A549 (cell line): Measurements from ENCODE around the gene RGS16. TPM values are rescaled to one million over a fixed set of nuclear protein-coding genes. Genes with fewer than 3 reads are reported as not detected.
A peak's percentile ranks its signal among the peaks of the same experiment; 100 is the strongest.

ENCODE experiments used
- ATAC-seq, 2 experiments: fragments of 200-7000 bp in 1 of 2; fragments of >200 bp in 1 of 2; cut with Nextera tagmentation in 1 of 2; cut with Tn5 transposase in 1 of 2; 3 replicates each; pipeline versions ENCODE4 v1.8.0 to v1.9.1; 2018 to 2020; ENCODE audit warnings: mild to moderate bottlenecking in 1 of 2, moderate library complexity in 1 of 2
- CTCF ChIA-PET: fragments of 300-600 bp; sonication (Branson Sonifier 250); formaldehyde crosslinking; extraction: SDS; loops from one replicate; lab custom pipeline; 2021; ENCODE audit warnings: antibody characterized with exemption, inconsistent platforms; lab: Yijun Ruan, JAX
- POLR2A ChIA-PET: fragments of 350-600 bp; formaldehyde crosslinking; extraction: SDS; loops from one replicate; lab custom pipeline; 2021; ENCODE audit warnings: antibody characterized with exemption, inconsistent platforms; lab: Yijun Ruan, JAX
- DNase-seq, 2 experiments: peaks; one replicate each; pipeline versions ENCODE4 v3.0.0 to v3.0.0-alpha.2; 2011 to 2016; ENCODE audit warnings: low read depth in 1 of 2, low spot score in 1 of 2
- FAIRE-seq: peaks from 2 replicates; lab custom pipeline; 2011; peaks lifted over from hg19 to GRCh38; lab: Jason Lieb, UNC
- H3K27ac ChIP-seq, 2 experiments: fragments of >200 bp; sonication (Bioruptor Twin); formaldehyde crosslinking; 3 replicates each; pipeline ENCODE4 v1.5.1; 2016 to 2017
- H3K4me1 ChIP-seq: fragments of >200 bp; sonication (Bioruptor Twin); formaldehyde crosslinking; 3 replicates; pipeline ENCODE4 v1.6.1; 2016
- H3K4me2 ChIP-seq: fragments of >200 bp; sonication (Bioruptor Twin); formaldehyde crosslinking; 3 replicates; pipeline ENCODE4 v1.6.1; 2016
- H3K4me3 ChIP-seq: fragments of >200 bp; sonication (Bioruptor Twin); formaldehyde crosslinking; 3 replicates; pipeline ENCODE4 v1.5.1; 2016
- H3K9me3 ChIP-seq: fragments of >200 bp; sonication (Bioruptor Twin); formaldehyde crosslinking; 3 replicates; pipeline ENCODE4 v1.6.1; 2016
- CBX2 ChIP-seq: fragments of 200-600 bp; sonication (generic); IDR thresholded peaks from 2 replicates; pipeline ENCODE4 v1.6.1; 2016; ENCODE audit warnings: low read depth, mild to moderate bottlenecking, borderline replicate concordance
- CEBPB ChIP-seq, 2 experiments: fragments of >200 bp in 1 of 2; sonication (Bioruptor Twin) in 1 of 2; formaldehyde crosslinking in 1 of 2; IDR thresholded peaks; 2 replicates each; pipeline ENCODE4 v1.6.1; 2012 to 2016
- CHD2 ChIP-seq: fragments of 150-350 bp; IDR thresholded peaks from 2 replicates; pipeline ENCODE4 v1.6.1; 2014; ENCODE audit warnings: low read length; ENCODE audit not compliant: partially characterized antibody
- CHD4 ChIP-seq: fragments of 200-600 bp; sonication (generic); IDR thresholded peaks from 2 replicates; pipeline ENCODE4 v1.6.1; 2016; ENCODE audit warnings: antibody characterized with exemption, mild to moderate bottlenecking, borderline replicate concordance
- E2F6 ChIP-seq: IDR thresholded peaks from 2 replicates; pipeline ENCODE4 v1.6.1; 2012; ENCODE audit warnings: low read depth, borderline replicate concordance
- EHF ChIP-seq: fragments of 250-450 bp; sonication (Bioruptor Pico); IDR thresholded peaks from 2 replicates; pipeline ENCODE4 v1.5.0; 2020; ENCODE audit warnings: mild to moderate bottlenecking
- FOSL2 ChIP-seq, 2 experiments: fragments of 450-650 bp in 1 of 2; fragments of >200 bp in 1 of 2; sonication (Bioruptor Twin) in 1 of 2; formaldehyde crosslinking; IDR thresholded peaks; 2 replicates each; pipeline versions ENCODE4 v1.5.0 to v1.6.1; 2016 to 2020; ENCODE audit warnings: mild to moderate bottlenecking in 1 of 2, moderate library complexity in 1 of 2
- FOXS1 ChIP-seq: fragments of 250-450 bp; sonication (Bioruptor Pico); IDR thresholded peaks from 2 replicates; pipeline ENCODE4 v1.5.0; 2020; ENCODE audit warnings: mild to moderate bottlenecking, moderate library complexity
- GATA3 ChIP-seq: IDR thresholded peaks from 2 replicates; pipeline ENCODE4 v1.6.1; 2012; ENCODE audit warnings: borderline replicate concordance
- HDAC2 ChIP-seq: fragments of 200-600 bp; sonication (generic); IDR thresholded peaks from 2 replicates; pipeline ENCODE4 v1.6.1; 2016
- HEYL ChIP-seq: fragments of 250-450 bp; sonication (Bioruptor Pico); IDR thresholded peaks from 2 replicates; pipeline ENCODE4 v1.8.0; 2021; ENCODE audit warnings: mild to moderate bottlenecking, moderate library complexity
- HOXA7 ChIP-seq: fragments of 250-450 bp; sonication (Bioruptor Pico); IDR thresholded peaks from 2 replicates; pipeline ENCODE4 v1.5.0; 2020; ENCODE audit warnings: mild to moderate bottlenecking, moderate library complexity
- HOXB5 ChIP-seq: fragments of 250-450 bp; sonication (Bioruptor Pico); IDR thresholded peaks from 2 replicates; pipeline ENCODE4 v1.5.0; 2020; ENCODE audit warnings: mild to moderate bottlenecking, moderate library complexity
- JUNB ChIP-seq: fragments of >200 bp; sonication (Bioruptor Twin); formaldehyde crosslinking; IDR thresholded peaks from 2 replicates; pipeline ENCODE4 v1.6.1; 2016
- KDM5A ChIP-seq: fragments of 200-600 bp; sonication (generic); IDR thresholded peaks from 2 replicates; pipeline ENCODE4 v1.6.1; 2016; ENCODE audit warnings: antibody characterized with exemption, mild to moderate bottlenecking
- MAFK ChIP-seq: fragments of 450-650 bp; IDR thresholded peaks from 2 replicates; pipeline ENCODE4 v1.6.1; 2014; ENCODE audit not compliant: partially characterized antibody
- MAX ChIP-seq: IDR thresholded peaks from 2 replicates; pipeline ENCODE4 v1.6.1; 2012
- MAZ ChIP-seq: fragments of 150-350 bp; IDR thresholded peaks from 2 replicates; pipeline ENCODE4 v1.6.1; 2014; ENCODE audit warnings: antibody characterized with exemption, low read depth, low read length, borderline replicate concordance
- MYC ChIP-seq: IDR thresholded peaks from 2 replicates; pipeline ENCODE4 v1.6.1; 2012; ENCODE audit warnings: mild to moderate bottlenecking, inconsistent platforms, low read length, improper control_type of control experiment, borderline replicate concordance
- NFE2L2 ChIP-seq: fragments of 150-350 bp; conservative IDR thresholded peaks from 2 replicates; pipeline ENCODE4 v1.6.1; 2014; ENCODE audit warnings: low read length
- NR3C1 ChIP-seq: fragments of >200 bp; sonication (Bioruptor Twin); formaldehyde crosslinking; IDR thresholded peaks from 3 replicates; pipeline ENCODE4 v1.6.1; 2017
- PBX3 ChIP-seq: IDR thresholded peaks from 2 replicates; pipeline ENCODE4 v1.6.1; 2012
- PHF8 ChIP-seq: fragments of 200-600 bp; sonication (generic); IDR thresholded peaks from 2 replicates; pipeline ENCODE4 v1.6.1; 2016; ENCODE audit warnings: low read depth, mild to moderate bottlenecking, antibody characterized with exemption, moderate library complexity, borderline replicate concordance
- POLR2A ChIP-seq: IDR thresholded peaks from 2 replicates; pipeline ENCODE4 v1.6.1; 2012; ENCODE audit warnings: mild to moderate bottlenecking, low read length
- POLR2AphosphoS2 ChIP-seq: conservative IDR thresholded peaks from 2 replicates; pipeline ENCODE4 v1.6.1; 2012; ENCODE audit warnings: low read length, improper control_type of control experiment, inconsistent platforms
- RAD21 ChIP-seq, 2 experiments: fragments of >200 bp in 1 of 2; sonication (Bioruptor Twin) in 1 of 2; formaldehyde crosslinking in 1 of 2; IDR thresholded peaks in 1 of 2; conservative IDR thresholded peaks in 1 of 2; 2 replicates in 1 of 2; 3 replicates in 1 of 2; pipeline ENCODE4 v1.6.1; 2012 to 2018; ENCODE audit warnings: inconsistent platforms in 1 of 2
- SMC3 ChIP-seq: fragments of >200 bp; sonication (Bioruptor Twin); formaldehyde crosslinking; IDR thresholded peaks from 3 replicates; pipeline ENCODE4 v1.6.1; 2018; ENCODE audit warnings: inconsistent platforms
- TFCP2L1 ChIP-seq: fragments of 250-450 bp; sonication (Bioruptor Pico); IDR thresholded peaks from 2 replicates; pipeline ENCODE4 v1.5.0; 2021; ENCODE audit warnings: mild to moderate bottlenecking
- TP53 ChIP-seq: fragments of 250-450 bp; sonication (Bioruptor Pico); IDR thresholded peaks from 2 replicates; pipeline ENCODE4 v1.5.0; 2021; ENCODE audit warnings: mild to moderate bottlenecking, moderate library complexity
- ZFP36 ChIP-seq: fragments of 450-650 bp; IDR thresholded peaks from 2 replicates; pipeline ENCODE4 v1.6.1; 2014; ENCODE audit warnings: borderline replicate concordance; ENCODE audit not compliant: partially characterized antibody
- ZNF302 ChIP-seq: fragments of 250-450 bp; sonication (Bioruptor Pico); IDR thresholded peaks from 2 replicates; pipeline ENCODE4 v1.9.0; 2021; ENCODE audit warnings: inconsistent platforms, mild to moderate bottlenecking, moderate library complexity
- ZSCAN20 ChIP-seq: fragments of 250-450 bp; sonication (Bioruptor Pico); IDR thresholded peaks from 2 replicates; pipeline ENCODE4 v1.8.0; 2022; ENCODE audit warnings: mild to moderate bottlenecking, moderate library complexity
- WGBS: methylation state at CpG from one replicate; pipeline ENCODE4 v1.1.6; 2017; ENCODE audit errors: missing lambda C conversion rate; 5-methylcytosine and 5-hydroxymethylcytosine counted together
- polyA plus RNA-seq, 4 experiments: library from polyadenylated mRNA; depleted of rRNA in 3 of 4; stranded (reverse); fragments of >200 nt; fragmentation: RNase III in 1 of 4; extraction: RNeasy Plus Mini Kit Qiagen cat#74134 plus additional on column Dnase treatment in 1 of 4; gene quantifications; 2 replicates in 3 of 4; 3 replicates in 1 of 4; pipeline ENCODE4 v1.2.3, GENCODE V29; 2011 to 2017

Gene RGS16
- polyA plus RNA-seq, 2 of the 4 experiments (the other 2 are of a cell fraction): 0.13 to 0.45 TPM

- TF ChIP-seq JUNB (no peak), ZNF302 (CRISPR knock-in tag) (no peak), NR3C1 (no peak), HEYL (CRISPR knock-in tag) (no peak), MYC (no peak), TP53 (no peak), TFCP2L1 (CRISPR knock-in tag) (no peak), NFE2L2 (no peak), POLR2AphosphoS2 (no peak), POLR2A (no peak), EHF (CRISPR knock-in tag) (no peak), CBX2 (no peak), FOSL2 (IDR thresholded peaks at IDR 0.05) (no peak), FOSL2 (CRISPR knock-in tag; IDR thresholded peaks at IDR 0.05) (no peak), HDAC2 (no peak), ZSCAN20 (CRISPR knock-in tag) (no peak), PBX3 (no peak)
- POLR2A ChIA-PET: no interaction called here
Measured at GRCh38 chr1:182580736-182581135, 23.5 kb downstream of the RGS16 start.

GRCh38 chr1:182575540-182576149 lies 28.5 kb downstream of the RGS16 start:
- H3K4me2 ChIP-seq: no peak overlapping the region
- peak; percentile 13 for FAIRE-seq
- WGBS: 64% methylated on average over 3 of the region's 3 CpGs
- H3K4me3 ChIP-seq: no peak overlapping the region
- H3K9me3 ChIP-seq: no peaks in the 10 kb centered on the region
- ChIA-PET POLR2A (no interaction called here), CTCF (no interaction called here)
- peak in 1 of 2 experiments; percentile 30; a peak in 1 of 6 replicates for ATAC-seq
- DNase-seq: no peak
- peak in 1 of 2 experiments; percentile 31; a peak in 1 of 4 replicates for TF ChIP-seq CEBPB (IDR thresholded peaks at IDR 0.05)
- no peak for TF ChIP-seq FOXS1 (CRISPR knock-in tag)
- TF ChIP-seq, all 56 proteins: peak for 1
- Histone ChIP-seq H3K27ac (no peak overlapping the region), H3K4me1 (peaks cover 5% of the 10 kb centered on the region; the same call in 1 of the 3 replicates)

More at GRCh38 chr1:182580736-182581135, 23.5 kb downstream of the RGS16 start:
- Histone ChIP-seq H3K4me1 (peaks cover 3% of the 10 kb centered on the region; the same call in 1 of the 3 replicates), H3K9me3 (no peaks in the 10 kb centered on the region), H3K27ac (no peak overlapping the region), H3K4me3 (no peak overlapping the region), H3K4me2 (no peak overlapping the region)
- DNase-seq: no peak
- 82% methylated on average over 2 of the region's 2 CpGs for WGBS
- CTCF ChIA-PET: interaction anchor here (1.1 to 1.3 kb wide), 2 partner anchors 20 to 202 kb away, joined by 3 to 4 read pairs; no protein-coding TSS in a partner anchor
- no peak for FAIRE-seq
- ATAC-seq: no peak

- Histone ChIP-seq H3K27ac (no peak overlapping the region), H3K4me2 (no peak overlapping the region), H3K4me1 (peaks cover 5% of the 10 kb centered on the region; the same call in 1 of the 3 replicates), H3K4me3 (no peak overlapping the region), H3K9me3 (no peaks in the 10 kb centered on the region)
- WGBS: 84% methylated on average over 4 of the region's 4 CpGs
- no peak for TF ChIP-seq EHF (CRISPR knock-in tag)
- TF ChIP-seq ZFP36: no peak
- TF ChIP-seq GATA3: no peak
- TF ChIP-seq MAX: no peak
- TF ChIP-seq CHD2: no peak
- TF ChIP-seq MAFK: no peak
- no peak for TF ChIP-seq MYC
- no peak for TF ChIP-seq FOSL2 (IDR thresholded peaks at IDR 0.05)
- no peak for TF ChIP-seq FOSL2 (CRISPR knock-in tag; IDR thresholded peaks at IDR 0.05)
- no peak for TF ChIP-seq E2F6
- no peak for TF ChIP-seq KDM5A
- TF ChIP-seq SMC3: no peak
- no peak for TF ChIP-seq CHD4
- TF ChIP-seq PHF8: no peak
- TF ChIP-seq POLR2A: no peak
- no peak for TF ChIP-seq HOXA7
- no peak for TF ChIP-seq HOXB5
- TF ChIP-seq MAZ: no peak
- no peak for TF ChIP-seq NR3C1
- TF ChIP-seq RAD21 (conservative IDR thresholded peaks at IDR 0.05 in 1 of 2, IDR thresholded peaks at IDR 0.05 in 1 of 2): no peak
- no peak for TF ChIP-seq HEYL (CRISPR knock-in tag)
- FAIRE-seq (no peak), ATAC-seq (no peak), DNase-seq (no peak)
- POLR2A ChIA-PET: no interaction called here
- CTCF ChIA-PET: interaction anchor here (0.5 to 1.2 kb wide), 3 partner anchors 21 to 213 kb away, joined by 3 read pairs; no protein-coding TSS in a partner anchor
Measured at GRCh38 chr1:182574156-182574555, 30.0 kb downstream of the RGS16 start.
